Common myeloid progenitor, CD34-positive (primary cell): ENCODE data around the gene SPDYC.
A peak's percentile ranks its signal among the peaks of the same experiment; 100 is the strongest.

Experiments
- CTCF ChIA-PET: fragments of 350-600 bp; sonication (Branson Sonifier 250); formaldehyde crosslinking; loops from one replicate; lab custom pipeline; 2021; ENCODE audit warnings: antibody characterized with exemption; lab: Charles Lee
- POLR2A ChIA-PET: fragments of 350-600 bp; sonication (Branson Sonifier 250); formaldehyde crosslinking; loops from one replicate; lab custom pipeline; 2021; ENCODE audit warnings: antibody characterized with exemption; lab: Charles Lee
- DNase-seq, 3 donors: peaks; one replicate each; pipeline versions ENCODE4 v3.0.0 to v3.0.0-alpha.2; 2013
- H3K27ac ChIP-seq, 2 experiments: 1 replicate in 1 of 2; 2 replicates in 1 of 2; pipeline ENCODE4 v1.7.0; 2013; ENCODE audit warnings: inconsistent platforms in 2 of 2, low read length in 2 of 2, mild to moderate bottlenecking in 2 of 2, low read depth in 1 of 2, moderate library complexity in 1 of 2; ENCODE audit not compliant: severe bottlenecking in 2 of 2, insufficient read depth in 1 of 2, poor library complexity in 1 of 2
- H3K27me3 ChIP-seq, 5 experiments: replicated peaks in 2 of 5; 1 replicate in 3 of 5; 2 replicates in 2 of 5; pipeline versions ENCODE4 v1.6.1 to v1.7.0; 2013; ENCODE audit warnings: low read length in 4 of 5, mild to moderate bottlenecking in 2 of 5, moderate library complexity in 2 of 5, inconsistent platforms in 1 of 5; ENCODE audit not compliant: insufficient read depth in 5 of 5, control insufficient read depth in 4 of 5
- H3K36me3 ChIP-seq, 4 experiments: 1 replicate in 2 of 4; 2 replicates in 2 of 4; pipeline versions ENCODE4 v1.6.1 to v1.7.0; 2013; ENCODE audit warnings: low read length in 3 of 4, control low read depth in 1 of 4, mild to moderate bottlenecking in 1 of 4; ENCODE audit not compliant: control insufficient read depth in 4 of 4, insufficient read depth in 4 of 4
- H3K4me1 ChIP-seq, 4 experiments: 1 replicate in 3 of 4; 2 replicates in 1 of 4; pipeline versions ENCODE4 v1.6.1 to v1.7.1; 2013; ENCODE audit warnings: low read length in 3 of 4, mild to moderate bottlenecking in 3 of 4, control low read depth in 1 of 4, inconsistent platforms in 1 of 4, moderate library complexity in 1 of 4; ENCODE audit not compliant: control insufficient read depth in 4 of 4, insufficient read depth in 4 of 4; ENCODE audit errors: control extremely low read depth in 1 of 4
- H3K4me3 ChIP-seq, 7 experiments: 1 replicate in 4 of 7; 2 replicates in 3 of 7; pipeline versions ENCODE4 v1.5.1 to v1.7.0; 2013; ENCODE audit warnings: mild to moderate bottlenecking in 7 of 7, low read length in 6 of 7, moderate library complexity in 6 of 7, inconsistent platforms in 2 of 7, low read depth in 2 of 7, control low read depth in 1 of 7; ENCODE audit not compliant: insufficient read depth in 4 of 7, control insufficient read depth in 1 of 7; ENCODE audit errors: extremely low read depth in 1 of 7
- H3K9me3 ChIP-seq, 5 experiments: 1 replicate in 4 of 5; 2 replicates in 1 of 5; pipeline versions ENCODE4 v1.6.1 to v1.7.1; 2013; ENCODE audit warnings: low read length in 4 of 5, mild to moderate bottlenecking in 2 of 5, inconsistent platforms in 1 of 5, low read depth in 1 of 5, moderate library complexity in 1 of 5; ENCODE audit not compliant: control insufficient read depth in 4 of 5, insufficient read depth in 2 of 5; ENCODE audit errors: control extremely low read depth in 1 of 5
- WGBS: methylation state at CpG from one replicate; pipeline ENCODE4 v1.1.5; 2013; ENCODE audit not compliant: insufficient coverage; 5-methylcytosine and 5-hydroxymethylcytosine counted together

SPDYC gene

DNA sequence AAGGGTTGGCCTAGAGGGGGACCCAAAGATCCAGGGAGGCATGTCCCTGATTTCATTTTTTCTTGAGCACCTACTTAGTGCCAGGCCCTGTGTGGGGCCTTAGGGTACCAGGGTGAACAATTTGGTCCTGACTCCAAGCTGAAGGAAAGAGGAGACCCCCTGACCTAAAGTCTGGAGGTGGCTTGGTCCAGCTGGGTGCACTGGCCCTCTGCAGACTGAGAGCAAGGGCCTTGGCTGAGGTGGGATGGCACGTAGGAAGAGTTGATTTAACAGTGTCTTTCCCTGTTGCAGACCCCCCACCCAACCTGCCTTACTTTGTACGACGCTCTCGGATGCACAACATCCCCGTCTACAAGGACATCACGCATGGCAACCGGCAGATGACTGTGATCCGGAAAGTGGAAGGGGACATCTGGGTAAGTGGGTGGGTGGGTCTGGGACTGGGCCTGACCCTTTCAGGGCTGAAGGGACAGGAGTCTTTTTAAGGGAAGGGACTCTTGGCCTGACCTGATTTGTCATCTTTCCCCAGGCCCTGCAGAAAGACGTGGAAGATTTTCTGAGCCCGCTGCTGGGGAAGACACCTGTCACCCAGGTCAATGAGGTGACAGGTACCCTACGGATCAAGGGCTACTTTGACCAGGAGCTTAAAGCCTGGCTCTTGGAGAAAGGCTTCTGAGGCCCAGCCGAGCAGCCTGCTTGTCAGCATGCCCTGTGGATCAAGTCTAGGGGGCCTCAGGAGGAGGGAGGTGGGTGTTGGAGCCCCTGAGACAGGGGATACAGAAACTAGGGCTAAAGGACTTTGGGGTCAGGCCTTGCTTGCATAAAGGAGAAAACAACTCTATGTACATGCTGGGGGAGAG is 44.6 kb upstream of the SPDYC start:
- ChIA-PET POLR2A (interaction anchor here (0.7 kb wide), 1 partner anchor 232 kb away, joined by 3 read pairs; no protein-coding TSS in a partner anchor), CTCF (interaction anchor here (1.1 to 6.7 kb wide), 3 partner anchors 9 to 56 kb away, joined by 3 to 31 read pairs (median 5); partner anchors contain the start of gene CAPN1)
- DNase-seq = no peak
- peaks cover 0 to 72% (median 49%) of the 10 kb centered on the region in 4 experiments for H3K36me3 ChIP-seq
- WGBS = 100% methylated on average over 8 of the region's 12 CpGs
- no peaks in the 10 kb centered on the region for H3K27me3 ChIP-seq
- H3K4me3 ChIP-seq = no peak overlapping the region
- no peaks in the 10 kb centered on the region for H3K9me3 ChIP-seq
- no peak overlapping the region for H3K27ac ChIP-seq
- H3K4me1 ChIP-seq = peaks cover 7 to 20% (median 14%) of the 10 kb centered on the region in 4 experiments

DNA sequence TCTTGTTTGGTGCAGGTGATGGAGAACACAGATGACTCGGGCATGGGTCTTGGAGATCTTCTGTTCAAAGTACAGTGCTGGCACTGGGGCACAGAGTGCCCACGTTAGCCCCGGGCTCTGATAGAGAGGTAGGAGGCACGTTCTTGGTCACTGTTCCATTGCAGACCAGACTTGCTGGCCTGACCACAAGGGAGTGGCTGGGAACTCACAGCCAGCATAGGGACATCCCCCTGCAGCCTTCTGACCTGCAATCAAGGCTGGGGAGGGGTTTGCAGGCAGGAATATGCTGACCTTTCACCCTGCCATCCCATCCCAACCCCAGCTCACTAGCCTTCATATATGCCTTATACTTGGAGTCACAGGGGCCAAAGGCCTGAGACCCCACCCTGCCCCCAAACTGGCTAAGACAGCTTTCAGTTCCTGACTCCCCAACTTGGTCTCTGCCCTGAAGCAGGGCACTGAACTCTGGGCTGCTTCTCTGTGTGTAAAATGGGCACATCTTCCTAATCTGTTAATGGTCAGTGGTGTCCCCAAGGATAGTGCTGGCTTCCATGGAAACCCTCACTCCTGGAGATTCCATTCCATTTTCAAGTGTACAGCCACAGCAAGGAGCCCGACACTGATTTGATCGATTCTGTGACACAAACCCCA is 43.3 kb upstream of the SPDYC start:
- H3K27me3 ChIP-seq = no peaks in the 10 kb centered on the region
- peaks cover 8 to 73% (median 58%) of the 10 kb centered on the region in 4 experiments for H3K36me3 ChIP-seq
- WGBS = 90% methylated on average over 2 of the region's 6 CpGs
- POLR2A ChIA-PET = no interaction called here
- DNase-seq = no peak
- no peak overlapping the region for H3K4me3 ChIP-seq
- CTCF ChIA-PET = interaction anchor here (1.0 to 6.7 kb wide), 4 partner anchors 10 to 54 kb away, joined by 3 to 31 read pairs (median 3); partner anchors contain the start of genes CAPN1 and ZNHIT2
- H3K4me1 ChIP-seq = peaks cover 2 to 11% (median 5%) of the 10 kb centered on the region in 4 experiments
- H3K27ac ChIP-seq = peak overlapping the region in 1 of 2 experiments; percentile 43
- H3K9me3 ChIP-seq = no peaks in the 10 kb centered on the region

DNA sequence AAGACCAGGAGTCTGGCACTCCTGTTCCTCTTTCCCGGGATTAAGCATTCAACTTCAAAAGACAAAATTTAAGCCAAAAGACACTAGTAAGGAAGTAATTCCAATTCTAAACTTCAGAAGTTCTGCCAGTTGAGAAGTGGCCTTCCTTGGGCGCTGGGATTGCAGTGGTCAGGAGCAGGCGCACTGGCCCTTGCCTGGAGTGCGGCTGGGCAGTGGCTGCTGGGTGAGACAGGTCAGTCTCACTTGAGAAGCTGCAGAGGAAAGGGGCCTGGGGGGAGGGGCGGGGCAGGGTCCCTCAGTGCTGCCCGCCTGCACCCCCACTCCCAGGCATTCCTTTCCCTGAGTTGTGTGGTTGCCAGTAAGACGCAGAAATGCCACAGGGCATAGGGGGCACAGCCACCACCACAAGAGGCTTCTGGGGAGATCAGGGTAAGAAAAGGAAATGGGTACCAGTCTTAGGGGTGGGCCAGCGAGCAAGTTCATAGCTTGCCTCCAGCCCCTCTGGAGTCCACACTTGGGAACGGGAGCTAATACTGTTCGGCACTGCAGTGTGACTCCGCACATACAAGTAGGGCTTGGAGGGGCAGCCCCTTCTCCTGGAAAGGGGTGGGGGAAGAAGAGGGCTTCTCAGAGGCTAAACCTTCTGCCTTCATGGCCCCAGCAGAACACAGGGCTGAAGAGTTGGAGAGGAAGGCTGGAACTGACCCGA is 42.4 kb upstream of the SPDYC start:
- Histone ChIP-seq H3K4me3 (no peak overlapping the region), H3K9me3 (no peaks in the 10 kb centered on the region), H3K36me3 (peaks cover 11 to 82% (median 62%) of the 10 kb centered on the region in 4 experiments), H3K4me1 (peaks cover 2 to 17% (median 13%) of the 10 kb centered on the region in 4 experiments), H3K27ac (no peak overlapping the region), H3K27me3 (no peaks in the 10 kb centered on the region)
- no peak for DNase-seq
- 100% methylated on average over 10 of the region's 12 CpGs for WGBS
- CTCF ChIA-PET = interaction anchor here (1.0 to 6.7 kb wide), 5 partner anchors 9 to 113 kb away, joined by 3 to 31 read pairs (median 4); partner anchors contain the start of genes ARL2, CAPN1 and ZNHIT2
- POLR2A ChIA-PET = interaction anchor here (1.1 kb wide), 1 partner anchor 10 kb away, joined by 5 read pairs; the partner anchor contains the start of gene ZNHIT2

DNA sequence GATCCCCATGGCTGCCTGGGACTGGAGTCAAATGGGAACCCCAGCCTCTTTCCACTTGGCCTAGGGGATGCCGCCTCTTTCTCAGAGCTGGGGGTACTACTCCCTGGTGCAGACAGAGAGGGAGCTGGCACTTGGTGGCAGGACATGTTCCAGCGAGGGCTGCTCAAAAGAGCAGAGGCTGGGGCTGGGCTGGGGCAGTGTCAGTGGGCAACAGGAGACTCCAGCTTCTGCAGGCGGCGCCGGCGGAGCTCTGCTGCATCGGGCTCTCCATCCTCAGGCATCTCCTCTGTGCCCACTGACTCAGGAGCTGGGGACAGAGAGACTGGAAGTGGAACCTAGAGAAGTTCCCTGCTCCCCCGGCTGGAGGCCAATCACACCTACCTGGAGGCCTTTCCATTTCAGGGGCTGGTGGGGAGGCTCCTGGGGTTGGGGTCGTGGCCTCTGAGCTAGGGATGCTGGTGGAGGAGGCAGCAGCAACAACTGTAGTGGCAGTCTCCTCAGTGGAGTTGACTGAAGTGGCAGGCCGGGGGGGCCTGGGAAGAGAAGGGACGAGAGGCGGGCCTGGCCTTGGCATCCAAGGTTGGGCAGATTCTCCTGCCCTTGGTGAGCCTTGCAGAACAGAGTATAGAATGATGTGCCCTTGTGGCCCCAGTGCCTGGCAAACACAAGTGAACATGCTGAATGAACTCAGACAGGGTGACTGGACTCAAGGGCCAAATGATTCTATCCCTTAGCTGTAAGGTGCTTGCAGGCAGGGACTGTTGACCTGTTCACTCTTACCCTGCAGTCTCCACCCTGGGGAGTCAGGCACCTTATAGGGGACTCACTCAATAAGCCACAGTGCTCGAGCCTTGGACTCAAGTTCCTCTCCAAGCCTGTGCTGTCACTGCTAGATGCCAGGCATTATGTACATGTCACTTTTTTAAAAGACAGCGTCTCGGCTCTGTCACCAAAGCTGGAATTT is 41.6 kb upstream of the SPDYC start:
- 90% methylated on average over 8 of the region's 15 CpGs for WGBS
- Histone ChIP-seq H3K4me1 (peaks cover 5 to 18% (median 16%) of the 10 kb centered on the region in 4 experiments), H3K4me3 (no peak overlapping the region), H3K36me3 (peaks cover 11 to 86% (median 64%) of the 10 kb centered on the region in 4 experiments), H3K9me3 (no peaks in the 10 kb centered on the region), H3K27me3 (no peaks in the 10 kb centered on the region), H3K27ac (no peak overlapping the region)
- ChIA-PET POLR2A (interaction anchor here (0.8 to 1.1 kb wide), 2 partner anchors 11 to 22 kb away, joined by 5 to 6 read pairs; partner anchors contain the start of gene ZNHIT2), CTCF (interaction anchor here (0.8 to 6.7 kb wide), 7 partner anchors 10 to 449 kb away, joined by 3 to 31 read pairs (median 4); partner anchors contain the start of genes ARL2, CAPN1, TM7SF2 and ZNHIT2)
- DNase-seq = no peak

DNA sequence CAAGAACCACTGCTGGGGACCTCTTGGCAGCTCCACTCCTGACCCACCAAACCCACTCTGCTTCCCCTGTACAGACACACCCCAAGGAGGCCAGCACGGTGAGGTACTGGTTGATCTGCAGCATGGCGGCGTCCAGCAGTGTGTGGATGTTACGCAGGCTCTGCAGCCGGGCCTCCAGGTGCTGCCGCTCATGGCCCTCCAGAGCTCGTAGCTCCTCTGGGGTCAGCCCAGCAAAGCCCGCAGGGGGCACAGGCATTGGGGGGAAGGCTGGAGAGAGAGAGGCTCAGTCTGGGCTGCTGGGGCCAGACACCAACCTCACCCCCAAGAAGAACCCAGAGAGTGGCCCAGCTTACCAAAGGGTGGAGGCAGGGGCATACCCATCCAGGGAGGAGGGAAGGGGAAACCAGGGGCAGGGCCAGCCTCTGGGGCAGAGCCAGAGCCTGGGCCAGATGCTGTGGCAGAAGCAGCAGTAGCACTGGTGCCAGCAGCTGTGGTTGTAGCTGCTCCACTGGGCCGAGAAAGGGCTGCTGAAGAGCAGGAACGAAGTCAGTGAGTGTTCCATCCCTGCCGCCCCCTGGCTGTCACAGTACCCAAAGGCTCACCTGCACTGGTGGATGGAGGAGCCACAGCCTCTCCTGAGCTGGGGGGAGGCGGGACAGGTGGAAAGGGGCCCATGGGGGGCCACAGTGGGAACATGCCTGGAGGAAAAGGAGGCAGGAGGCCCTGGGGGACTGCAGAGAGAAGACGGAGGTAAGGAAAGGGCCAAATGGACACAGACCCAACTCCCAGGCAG is 40.2 kb upstream of the SPDYC start:
- ChIA-PET CTCF (interaction anchor here (1.1 to 6.7 kb wide), 8 partner anchors 8 to 51 kb away, joined by 3 to 31 read pairs (median 8); partner anchors contain the start of genes CAPN1, FAU, MRPL49 and TM7SF2), POLR2A (interaction anchor here (0.6 kb wide), 1 partner anchor 775 kb away, joined by 5 read pairs; no protein-coding TSS in a partner anchor)
- Histone ChIP-seq H3K36me3 (peaks cover 11 to 79% (median 58%) of the 10 kb centered on the region in 4 experiments), H3K27me3 (no peaks in the 10 kb centered on the region), H3K4me3 (no peak overlapping the region), H3K27ac (no peak overlapping the region), H3K9me3 (no peaks in the 10 kb centered on the region), H3K4me1 (peaks cover 8 to 24% (median 23%) of the 10 kb centered on the region in 4 experiments)
- 98% methylated on average over 10 of the region's 13 CpGs for WGBS
- no peak for DNase-seq
